Measurements from ENCODE around the gene ZNF385D.

- no peak for TF ChIP-seq POLR2AphosphoS5 (IDR thresholded peaks at IDR 0.05; ENCODE audit: borderline replicate concordance, low read depth, low read length)
- no peak for TF ChIP-seq EZH2 (IDR thresholded peaks at IDR 0.05)
- TF ChIP-seq FOXP2 (optimal IDR thresholded peaks at IDR 0.05; ENCODE audit: control extremely low read depth, extremely low read length, insufficient read depth) = no peak
Observed at GRCh38 chr3:21405671-21406667, 345.0 kb downstream of the ZNF385D start.

All from SK-N-MC (cell line).